CD4-positive, alpha-beta T cell treated with Interleukin-21 for 1 hour (primary cell): Measurements from ENCODE around the gene DOHH.

Experiments
- DNase-seq: peaks from one replicate; pipeline ENCODE4 v3.0.0-alpha.2; 2020

The DOHH gene

DNA sequence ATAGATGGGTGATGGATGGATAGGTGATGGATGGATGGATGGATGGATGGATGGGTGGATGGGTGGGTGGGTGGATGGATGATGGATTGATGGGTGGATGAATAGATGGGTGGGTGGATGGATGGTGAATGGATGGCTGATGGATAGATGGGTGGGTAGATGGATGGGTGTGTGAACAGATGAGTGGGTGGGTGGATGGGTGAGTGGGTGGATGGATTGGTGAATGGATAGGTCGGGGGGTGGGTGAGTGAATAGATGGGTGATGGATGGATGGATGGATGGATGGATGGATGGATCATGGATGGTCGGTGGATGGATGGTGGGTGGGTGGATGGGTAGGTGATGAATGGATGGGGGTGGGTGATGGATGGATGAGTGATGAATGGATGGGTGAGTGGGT lies 23.6 kb downstream of the DOHH start:
- DNase-seq: no peak

DNA sequence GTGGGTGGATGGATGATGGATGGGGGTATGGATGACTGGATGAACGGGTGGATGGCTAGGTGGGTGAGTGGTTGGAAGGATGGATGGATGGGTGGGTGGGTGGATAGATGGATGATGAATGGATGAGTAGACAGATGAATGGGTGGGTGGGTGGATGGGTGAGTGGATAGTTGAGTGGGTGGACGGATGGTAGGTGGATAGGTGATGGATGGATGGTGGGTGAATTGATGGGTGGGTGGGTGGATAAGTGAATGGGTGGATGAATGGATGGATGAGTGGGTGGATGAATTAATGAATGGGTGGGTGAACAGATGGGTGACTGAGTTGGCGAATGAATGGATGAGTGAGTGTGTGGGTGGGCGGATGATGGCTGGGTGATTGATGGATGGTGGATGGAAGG lies 25.0 kb downstream of the DOHH start:
- no peak for DNase-seq

DNA sequence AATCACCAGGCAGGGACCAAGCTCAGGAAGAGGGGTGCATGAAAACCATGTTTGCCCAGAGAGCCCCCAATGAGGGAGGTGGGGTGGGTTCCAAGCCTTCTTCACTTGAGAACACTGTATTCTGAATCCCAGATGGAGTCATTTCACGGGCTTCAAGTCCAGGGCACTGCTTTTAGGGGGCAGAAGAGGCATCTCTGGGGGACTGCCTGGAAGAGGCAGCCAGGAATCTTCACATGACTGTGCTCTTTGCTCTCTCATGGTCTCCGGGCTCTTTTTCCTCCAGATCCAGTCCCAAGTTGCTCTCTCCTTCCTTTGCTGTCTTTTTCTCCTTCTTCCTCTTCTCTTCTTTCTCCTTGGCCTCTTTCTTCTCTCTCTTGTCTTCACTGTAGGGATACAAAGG lies 25.9 kb downstream of the DOHH start:
- no peak for DNase-seq

DNA sequence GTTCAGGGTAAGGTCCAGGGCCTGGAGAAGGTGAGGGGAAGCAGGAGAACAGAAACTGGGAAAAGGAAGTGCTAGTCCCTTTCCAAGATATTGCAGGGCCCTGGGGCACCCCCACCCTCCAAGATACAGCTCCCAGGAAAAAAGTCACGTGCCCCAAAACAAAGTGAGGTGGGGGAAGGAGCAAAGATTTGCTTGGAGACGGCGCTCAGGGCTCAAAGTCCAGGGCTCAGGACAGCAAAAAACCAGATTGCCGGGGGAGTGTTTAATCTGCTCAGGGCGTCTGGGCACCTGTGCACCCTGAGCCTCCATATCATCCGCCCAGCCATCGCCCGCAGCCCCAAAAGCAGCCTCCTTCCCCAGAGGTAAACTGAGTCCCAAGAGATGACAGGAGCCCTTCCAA lies 26.5 kb downstream of the DOHH start:
- no peak for DNase-seq

DNA sequence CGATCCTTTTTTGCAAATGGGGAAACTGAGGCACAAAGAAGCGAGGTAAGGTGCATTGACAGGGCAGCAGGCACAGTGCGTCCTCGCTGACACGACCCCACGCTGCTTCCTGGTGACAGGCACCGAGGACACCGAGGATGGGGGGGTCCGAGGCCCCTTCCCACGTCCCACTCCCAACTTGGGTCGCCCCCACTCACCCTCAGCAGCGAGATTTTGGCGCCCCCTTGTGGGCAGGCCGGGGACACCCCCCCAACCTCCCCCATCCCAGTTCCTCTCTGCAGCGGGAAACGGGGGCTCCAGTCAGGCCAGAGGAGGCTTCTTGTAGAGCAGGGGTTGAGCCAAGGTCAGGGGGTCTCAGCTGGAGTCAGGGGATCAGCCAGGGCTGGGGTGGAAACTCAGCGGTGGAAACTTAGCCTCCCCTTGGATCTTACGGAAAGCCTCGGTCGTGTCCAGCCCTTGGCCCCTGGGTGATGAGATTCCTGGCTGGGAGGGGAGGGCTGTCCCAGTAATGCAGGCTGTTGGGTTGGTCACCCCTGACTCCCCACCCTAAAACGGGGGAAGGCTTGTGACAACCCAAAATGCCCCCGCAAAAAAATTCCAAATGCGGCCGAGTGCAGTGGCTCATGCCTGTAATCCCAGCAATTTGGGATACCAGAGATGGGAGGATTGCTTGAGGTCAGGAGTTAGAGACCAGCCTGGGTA lies 28.4 kb downstream of the DOHH start:
- DNase-seq: peak; percentile 34

DNA sequence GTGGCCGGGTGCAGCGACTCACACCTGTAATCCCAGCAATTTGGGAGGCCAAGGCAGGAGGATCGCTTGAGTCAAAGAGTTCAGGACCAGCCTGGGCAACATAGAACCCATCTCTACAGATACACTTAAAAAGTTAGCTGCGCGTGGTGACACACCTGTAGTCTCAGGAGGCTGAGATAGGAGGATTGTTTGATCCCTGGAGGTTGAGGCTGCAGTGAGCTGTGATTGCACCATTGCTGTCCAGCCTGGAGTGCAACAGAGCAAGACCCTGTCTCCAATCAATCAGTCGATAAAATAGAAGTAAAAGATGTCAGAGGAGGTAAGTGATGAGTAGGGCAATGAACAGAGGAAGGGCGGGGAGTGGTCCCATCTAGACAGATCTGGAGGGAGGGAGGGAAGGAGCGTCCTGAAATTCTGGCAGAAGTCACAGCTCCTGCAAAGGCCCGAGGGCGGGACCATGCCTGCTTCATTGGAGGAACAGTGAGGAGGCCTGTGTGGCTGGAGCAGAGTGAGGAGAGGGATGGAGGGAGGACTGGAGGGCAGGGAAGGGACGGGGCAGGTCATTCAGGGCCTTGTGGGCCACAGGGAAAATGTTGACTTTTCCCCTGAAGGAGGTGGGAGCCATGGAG lies 29.9 kb downstream of the DOHH start:
- DNase-seq: no peak

DNA sequence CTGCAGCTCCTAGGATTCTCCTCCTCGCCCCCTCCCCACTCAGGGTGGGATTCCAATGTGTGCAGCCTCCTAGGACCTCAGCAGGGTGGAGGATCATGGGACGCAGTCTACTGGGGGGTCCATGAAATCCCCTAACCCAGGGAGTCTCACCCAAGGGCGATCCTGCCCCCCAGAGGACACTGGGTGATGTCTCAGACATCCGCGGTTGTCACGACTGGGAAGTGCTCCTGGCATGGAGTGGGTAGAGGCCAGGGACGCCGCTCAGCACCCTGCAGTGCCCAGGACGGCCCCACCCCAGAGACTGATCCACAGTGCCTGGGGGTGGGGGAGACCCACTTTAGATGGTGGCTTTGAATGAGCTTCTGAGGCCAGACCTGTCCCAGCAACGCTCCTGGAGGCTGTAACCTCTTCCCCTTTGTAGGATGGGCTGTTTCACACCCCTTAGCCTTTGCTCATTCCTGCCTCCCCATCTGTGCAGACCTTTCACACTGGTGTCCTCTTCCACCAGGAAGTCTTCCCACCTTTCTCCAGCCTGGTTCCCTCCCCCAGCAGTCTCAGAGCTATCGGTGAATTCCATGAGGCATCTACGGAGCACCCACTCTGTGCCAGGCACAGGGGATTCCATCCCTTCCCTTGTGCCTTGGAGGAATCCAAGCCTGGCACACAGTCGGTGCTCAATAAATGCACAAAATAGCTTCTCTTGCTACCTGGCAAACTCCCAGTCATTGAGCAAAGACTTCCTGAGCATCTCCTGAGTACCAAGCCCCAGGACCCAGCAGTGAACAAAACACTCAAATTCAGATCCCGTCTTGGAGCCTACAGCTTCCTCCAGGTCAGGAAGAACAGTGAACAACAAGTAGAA lies 30.6 kb downstream of the DOHH start:
- DNase-seq: no peak

DNA sequence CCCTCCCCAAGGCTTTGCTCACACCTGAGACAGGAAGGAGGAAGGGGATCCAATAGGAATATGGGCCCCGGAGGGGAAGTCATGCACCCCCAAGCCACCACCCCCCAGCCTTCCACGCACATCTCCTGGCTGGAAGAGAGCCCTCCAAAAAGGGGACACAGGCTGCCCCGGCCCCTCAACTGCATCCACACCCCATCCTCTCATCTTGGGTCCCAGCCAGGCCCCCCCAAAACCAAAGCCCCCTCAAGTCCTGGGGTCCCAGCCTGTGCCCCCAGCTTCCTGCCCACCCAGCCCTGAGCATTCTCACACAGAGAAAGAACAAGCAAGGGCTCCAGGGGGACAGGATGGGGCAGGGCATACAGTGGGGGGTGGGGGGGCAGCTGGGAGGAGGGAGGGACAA lies 32.3 kb downstream of the DOHH start:
- no peak for DNase-seq

DNA sequence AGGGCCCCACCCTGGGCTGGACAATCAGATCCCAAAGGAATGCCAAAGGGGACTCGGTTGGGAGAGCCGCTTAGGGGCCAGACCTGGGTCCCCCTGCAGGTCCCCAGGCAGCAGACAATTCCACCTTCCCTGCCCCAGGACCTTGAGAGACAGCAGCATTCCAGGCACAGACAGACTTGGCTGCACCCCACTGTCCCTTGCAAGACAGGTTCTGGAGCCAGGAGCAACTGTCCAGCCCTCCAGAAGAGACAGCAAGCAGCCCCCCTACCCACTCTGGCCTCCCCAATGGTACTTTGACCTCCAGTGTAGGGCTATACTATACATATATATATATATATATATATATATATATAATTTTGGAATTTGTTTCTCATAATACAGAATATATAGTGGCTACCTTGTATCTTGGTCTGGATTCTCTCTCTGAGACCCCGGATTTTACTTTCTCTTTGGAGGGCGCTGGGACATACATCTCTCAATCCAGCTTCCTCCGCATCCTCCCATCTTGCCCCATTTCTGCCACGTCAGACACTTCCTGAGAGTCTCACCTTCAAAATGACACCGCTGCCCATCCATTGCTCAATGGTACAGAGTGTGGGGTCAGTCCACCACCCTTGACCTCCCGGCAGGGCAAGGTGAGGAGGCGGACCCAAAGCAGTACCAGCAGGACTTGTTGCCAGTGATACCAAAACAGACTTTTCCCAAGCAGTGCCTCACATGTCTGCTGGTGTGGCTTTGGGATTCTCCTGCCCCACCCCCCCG lies 32.9 kb downstream of the DOHH start:
- DNase-seq: no peak

DNA sequence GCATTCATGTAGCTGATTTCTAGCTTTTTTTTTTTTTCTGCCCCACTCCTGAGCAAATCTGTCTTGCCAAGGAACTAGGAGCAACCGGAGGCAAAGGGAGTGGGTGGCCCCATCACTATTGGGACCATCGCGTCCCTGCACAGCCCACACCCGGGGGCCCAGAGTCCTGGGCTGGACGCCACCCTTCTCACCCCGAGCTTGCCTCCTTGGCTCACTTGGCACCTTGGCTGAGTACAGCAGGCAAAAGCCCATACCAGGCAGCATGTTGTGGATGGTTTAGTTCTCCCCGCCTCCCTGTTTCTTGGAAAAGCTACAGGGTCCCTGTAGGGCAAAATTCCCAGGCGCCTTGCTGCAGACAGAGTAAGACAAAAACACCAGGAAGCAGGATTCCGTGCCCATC lies 33.8 kb downstream of the DOHH start:
- DNase-seq: no peak

DNA sequence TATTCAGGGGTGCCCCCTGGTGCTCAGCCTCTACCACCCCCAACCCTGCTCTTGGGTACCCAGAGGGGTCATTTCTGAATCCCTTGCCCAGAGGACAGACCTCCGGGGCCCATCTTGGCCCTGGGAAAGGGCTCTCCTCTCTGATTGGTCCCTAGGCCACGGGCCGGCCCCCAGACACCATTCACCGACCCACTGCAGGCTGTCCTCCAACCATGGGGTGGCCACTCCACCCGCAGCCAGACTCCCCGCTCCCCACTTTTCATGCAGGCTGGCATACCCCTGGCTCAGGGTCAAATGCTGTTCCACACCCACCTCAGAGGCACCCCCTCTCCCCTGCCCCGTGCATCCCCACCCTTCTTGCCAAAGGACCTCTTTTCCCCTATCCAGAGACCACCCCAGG lies 34.9 kb downstream of the DOHH start:
- no peak for DNase-seq

DNA sequence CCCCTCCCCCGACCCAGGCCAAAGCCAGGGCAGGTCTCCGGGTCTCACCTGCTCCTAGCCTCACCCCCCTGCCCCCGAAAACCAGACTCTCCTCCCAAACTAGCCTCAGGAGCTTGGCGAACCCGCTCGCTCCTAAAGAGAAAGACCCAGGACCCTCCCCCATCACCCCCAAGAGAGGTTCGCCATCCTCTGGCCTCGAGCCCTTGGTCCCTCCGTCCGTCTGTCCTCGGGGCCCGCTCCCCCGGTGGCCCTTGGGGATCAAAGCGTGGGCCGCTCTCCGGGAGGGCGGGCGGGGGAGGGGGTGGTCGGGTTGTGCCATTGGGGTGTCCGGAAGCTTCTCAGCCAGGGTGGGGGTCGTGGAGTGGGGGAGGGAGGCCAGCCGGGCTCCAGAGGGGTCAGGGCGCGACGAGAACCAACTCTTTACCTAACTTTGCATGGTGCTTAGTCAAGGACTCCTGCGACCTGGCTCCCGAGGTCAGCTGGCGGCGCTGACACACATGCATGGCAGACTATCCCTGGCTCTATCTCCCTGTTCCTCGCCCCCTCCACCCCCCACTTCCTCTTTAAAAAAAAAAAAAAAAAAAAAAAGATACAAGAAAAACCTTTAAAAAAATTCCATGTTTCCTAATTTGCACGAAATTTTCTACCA lies 35.8 kb downstream of the DOHH start:
- no peak for DNase-seq

DNA sequence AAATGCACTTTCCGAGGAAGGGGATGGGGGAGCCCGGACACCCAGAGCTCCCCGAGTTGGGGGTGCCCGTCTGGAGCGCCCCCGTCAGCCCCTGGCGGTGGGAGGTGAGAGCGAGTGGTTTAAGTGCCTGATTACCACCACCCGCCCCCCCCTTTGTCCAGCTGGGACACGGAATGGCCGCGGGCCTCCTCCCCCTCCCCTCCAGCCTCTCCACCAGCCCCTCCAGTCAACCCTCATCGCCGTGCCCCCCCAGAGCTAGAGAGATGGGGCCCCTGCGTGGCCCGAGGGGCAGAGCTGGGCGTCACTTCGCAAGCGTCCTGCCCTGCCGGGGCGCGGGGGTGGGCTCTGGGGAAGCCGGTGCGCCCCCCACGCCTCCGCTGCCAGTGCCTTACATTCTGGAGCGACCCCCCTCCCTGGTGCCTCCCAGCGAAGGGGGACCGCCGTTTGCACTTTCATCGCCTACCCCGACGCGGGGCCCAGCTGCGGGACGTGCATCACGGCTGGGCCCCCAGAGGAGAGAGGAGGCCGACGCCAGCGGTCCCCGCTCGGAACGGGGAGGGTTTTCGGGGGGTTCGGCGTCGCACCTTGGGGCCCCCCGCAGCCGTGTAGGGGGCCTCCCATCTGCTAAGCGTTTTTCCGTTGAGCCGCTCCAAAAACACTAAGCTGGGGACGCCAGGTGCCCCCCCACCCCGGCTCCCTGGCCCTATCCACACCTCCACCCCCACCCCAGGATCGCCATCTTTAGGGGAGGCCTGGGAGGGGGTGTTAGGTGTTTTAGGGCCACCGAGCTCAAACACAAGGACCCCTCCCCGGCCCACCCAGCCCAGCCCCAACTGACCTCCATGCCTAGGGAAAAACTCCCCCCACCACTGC lies 36.5 kb downstream of the DOHH start:
- DNase-seq: no peak

DNA sequence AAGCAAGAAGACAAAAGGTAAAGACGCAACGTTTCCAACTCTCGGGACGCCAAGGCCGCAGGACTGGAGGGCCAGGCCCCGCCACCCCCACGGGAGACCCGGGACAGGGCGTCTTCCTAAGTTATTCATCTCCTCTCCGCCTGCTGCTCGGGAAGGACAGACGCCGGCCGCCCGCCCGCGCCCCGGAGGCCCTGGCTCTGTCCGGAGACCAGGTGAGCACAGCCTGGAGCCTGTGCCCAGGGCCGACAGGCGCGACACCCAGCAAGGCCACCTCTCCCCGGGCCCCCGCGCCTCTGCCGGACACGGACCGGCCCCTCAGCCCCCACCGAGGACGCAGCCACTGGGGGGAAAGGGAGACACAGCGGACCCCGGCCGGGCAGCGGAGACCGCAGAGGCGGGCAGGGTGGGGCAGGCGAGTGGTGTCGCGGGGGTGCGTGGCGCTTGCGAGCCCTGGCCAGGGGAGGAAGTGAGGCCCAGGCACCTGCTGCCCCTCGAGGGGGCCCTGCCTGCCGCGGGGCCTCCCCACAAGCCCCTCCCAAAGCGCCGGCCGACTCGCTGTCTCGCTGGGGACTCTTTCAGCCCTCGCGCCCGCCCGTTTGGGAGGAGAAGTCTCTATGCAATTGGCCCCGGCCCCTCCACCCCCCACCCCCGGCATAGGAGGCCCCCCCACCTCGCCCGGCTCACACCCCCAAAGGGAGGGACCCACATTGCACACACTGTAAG lies 37.3 kb downstream of the DOHH start:
- DNase-seq: no peak

DNA sequence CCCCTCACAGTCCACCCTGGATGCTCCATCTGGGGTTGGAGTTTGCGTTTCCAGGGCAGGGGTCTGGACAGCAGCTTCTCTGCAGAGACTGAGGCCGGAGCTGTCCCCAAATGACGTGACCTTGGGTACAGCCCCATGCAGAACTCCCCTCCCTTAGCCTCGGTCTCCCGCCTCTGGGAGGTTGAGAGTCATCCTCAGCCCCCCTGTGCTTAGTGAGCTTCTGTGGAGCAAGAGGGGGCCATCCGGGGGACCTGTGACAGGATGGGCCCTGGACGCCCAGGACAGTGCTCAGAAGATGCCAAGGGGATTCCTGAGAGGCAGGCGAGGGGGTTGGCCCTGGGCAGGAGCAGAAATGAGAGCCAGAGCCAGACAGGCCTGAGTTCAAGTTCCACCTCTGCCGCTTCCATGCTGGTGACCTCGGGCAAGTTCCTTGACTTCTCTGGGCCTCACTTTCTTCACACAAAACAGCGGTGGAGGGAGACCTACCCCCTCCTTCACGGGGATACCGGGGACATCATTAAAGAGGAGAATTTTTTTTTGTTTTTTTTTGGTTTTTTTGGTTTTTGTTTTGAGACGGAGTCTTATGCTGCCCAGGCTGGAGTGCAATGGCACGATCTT lies 40.4 kb downstream of the DOHH start:
- no peak for DNase-seq

DNA sequence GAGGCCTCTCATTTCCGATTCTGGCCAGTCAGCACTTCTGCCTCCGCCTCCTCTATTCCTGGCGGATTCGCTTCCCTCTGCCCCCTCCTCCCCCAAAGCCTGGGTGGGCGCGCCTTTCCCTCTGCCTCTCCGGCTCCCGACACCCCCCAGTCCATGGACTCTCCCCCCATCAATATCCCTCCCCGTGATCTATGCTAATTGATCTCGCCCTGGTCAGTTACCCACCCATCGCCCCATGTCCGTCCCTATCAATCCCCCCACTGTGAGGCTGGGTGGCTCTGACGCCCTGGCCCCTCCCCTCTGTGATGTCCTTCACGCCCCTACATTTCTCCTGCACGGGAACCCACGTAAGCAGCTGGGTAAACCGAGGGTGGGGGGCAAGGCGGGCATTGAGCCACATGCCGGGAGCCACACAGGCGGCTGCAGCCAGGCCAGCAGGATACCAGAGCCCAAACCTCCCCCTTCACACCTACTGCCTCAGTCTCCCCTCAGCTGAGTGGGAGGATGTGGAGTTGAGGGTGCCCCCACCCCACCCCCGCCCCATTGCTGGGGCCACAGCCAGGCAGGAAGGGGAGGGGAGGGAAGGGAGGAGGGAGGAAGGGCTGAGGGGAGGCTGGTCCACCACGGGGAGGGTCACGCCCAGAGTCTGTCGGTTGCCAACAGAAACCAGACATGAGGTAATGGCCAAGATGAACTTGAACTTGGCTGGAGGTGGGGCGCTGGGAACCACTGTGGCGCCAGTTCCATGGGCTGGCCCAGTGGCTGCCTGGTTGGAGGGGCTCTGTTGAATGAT lies 41.2 kb downstream of the DOHH start:
- no peak for DNase-seq

DNA sequence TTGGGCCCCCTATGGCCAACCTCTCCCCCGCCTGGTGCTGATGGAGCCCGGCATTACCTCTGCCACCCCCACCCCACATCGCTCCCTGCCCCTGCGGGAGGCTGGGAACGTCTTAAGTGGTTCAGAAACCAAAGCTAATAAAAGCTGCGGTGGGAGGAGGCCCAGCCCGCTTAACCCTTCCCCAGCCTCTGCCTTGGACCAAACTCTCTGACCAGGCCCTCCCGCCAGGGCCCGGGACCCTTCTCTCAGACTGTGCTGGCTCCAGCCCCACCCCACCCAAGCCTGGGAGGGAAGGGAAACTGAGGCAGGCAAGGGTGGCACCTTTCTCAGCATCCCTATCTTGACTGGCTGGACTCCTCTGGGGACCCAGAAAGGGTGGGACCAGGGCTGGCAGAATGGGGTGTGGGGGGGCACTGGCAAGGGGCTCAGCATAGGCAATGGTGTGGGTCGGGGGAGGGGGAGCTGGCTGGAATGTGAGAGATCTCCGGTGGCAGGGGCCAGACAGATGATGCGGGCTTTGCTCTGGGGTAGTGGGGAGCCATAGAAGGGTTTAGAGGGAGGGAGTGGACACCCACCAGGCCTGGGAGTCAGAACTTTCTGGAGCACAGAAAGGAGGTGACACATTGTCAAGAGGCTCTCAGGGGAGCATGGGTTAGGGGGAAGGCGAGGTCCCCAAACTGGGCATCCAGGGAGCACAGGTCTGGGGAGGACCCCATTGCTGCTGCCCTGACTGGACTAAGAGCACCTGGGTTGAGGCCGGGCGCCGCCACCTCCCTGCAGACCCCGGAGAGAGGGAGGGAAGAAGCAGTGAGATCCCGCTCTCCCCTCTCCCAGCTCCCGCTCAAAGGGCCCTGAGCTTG lies 42.0 kb downstream of the DOHH start:
- no peak for DNase-seq

DNA sequence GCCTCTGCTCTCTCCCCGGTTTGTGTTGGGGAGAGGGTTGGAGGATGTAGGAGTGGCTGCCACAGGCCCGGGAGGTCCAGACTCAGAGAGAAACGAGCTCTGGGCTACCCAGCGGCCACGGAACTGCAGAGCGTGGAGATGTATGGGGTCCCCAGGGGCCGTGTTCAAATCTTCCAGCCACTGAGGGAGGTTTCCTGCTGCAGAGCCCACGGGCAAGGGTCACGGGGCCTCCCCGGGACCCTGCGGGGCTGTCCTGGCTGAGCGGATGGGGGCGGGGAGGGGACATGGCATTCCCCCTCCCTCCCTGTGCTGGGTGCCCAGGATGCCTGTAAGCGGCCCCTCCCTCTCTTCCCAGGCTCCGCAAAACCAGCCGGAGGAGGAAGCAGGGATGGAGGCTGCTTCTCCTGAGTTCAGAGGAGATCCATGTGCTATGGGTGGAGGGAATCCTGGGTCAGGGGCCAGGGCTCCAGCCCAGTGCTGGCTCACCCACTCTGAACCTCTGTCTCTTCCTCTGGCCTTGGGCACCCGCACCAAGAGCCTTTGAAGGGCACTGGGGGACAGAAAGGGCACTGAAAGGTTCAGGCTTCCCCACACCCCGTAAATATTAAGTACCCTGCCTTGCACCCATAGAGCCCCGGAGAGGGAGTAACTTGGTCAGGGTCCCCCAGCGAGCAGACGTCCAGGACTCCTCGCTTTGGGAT lies 42.8 kb downstream of the DOHH start:
- no peak for DNase-seq
